HG03520 (cell line): ENCODE data around the gene CSRP3.
"Not testable (repeated sequence)": the region's sequence is repeated elsewhere in the genome, so short reads cannot be mapped to it uniquely, and the experiment has no call there.

Experiments
- ATAC-seq: cut with Tn5 transposase; IDR thresholded peaks from one replicate; pipeline ENCODE4 v1.9.1; 2021; ENCODE audit warnings: mild to moderate bottlenecking, moderate library complexity; ENCODE audit not compliant: unreplicated experiment

The CSRP3 gene

GRCh38 chr11:19136884-19137283 is 64.9 kb downstream of the CSRP3 start:
- not testable (repeated sequence) for ATAC-seq

- ATAC-seq, result no peak
Observed at GRCh38 chr11:19134004-19134403, 67.8 kb downstream of the CSRP3 start.
